Fibroblast of lung (primary cell): ENCODE data around the gene RANBP1. TPM values are rescaled to one million over a fixed set of nuclear protein-coding genes. Genes with fewer than 3 reads are reported as not detected.
A peak's percentile ranks its signal among the peaks of the same experiment; 100 is the strongest.

Experiments
- DNase-seq, 2 donors: peaks; one replicate each; pipeline versions ENCODE4 v3.0.0 to v3.0.0-alpha.2; 2010; ENCODE audit warnings: low read depth in 2 of 2
- H2AFZ ChIP-seq: 2 replicates; pipeline ENCODE4 v1.5.1; 2012; ENCODE audit warnings: low read length, control low read depth, inconsistent platforms
- H3K27ac ChIP-seq: 2 replicates; pipeline ENCODE4 v1.5.1; 2011; ENCODE audit warnings: low read length, control low read depth; ENCODE audit not compliant: insufficient read depth
- H3K27me3 ChIP-seq: 2 replicates; pipeline ENCODE4 v1.5.1; 2011; ENCODE audit warnings: mild to moderate bottlenecking, low read length; ENCODE audit not compliant: control insufficient read depth, insufficient read depth
- H3K36me3 ChIP-seq: 2 replicates; pipeline ENCODE4 v1.5.1; 2011; ENCODE audit warnings: low read length; ENCODE audit not compliant: control insufficient read depth, insufficient read depth
- H3K4me1 ChIP-seq: 2 replicates; pipeline ENCODE4 v1.5.1; 2011; ENCODE audit warnings: low read length; ENCODE audit not compliant: control insufficient read depth, insufficient read depth; ENCODE audit errors: extremely low read depth
- H3K4me2 ChIP-seq: 2 replicates; pipeline ENCODE4 v1.5.1; 2011; ENCODE audit warnings: low read length, control low read depth; ENCODE audit not compliant: insufficient read depth; ENCODE audit errors: extremely low read depth
- H3K4me3 ChIP-seq, 4 experiments: fragments of 200-600 bp in 1 of 4; sonication (generic) in 1 of 4; replicated peaks in 1 of 4; 2 replicates each; pipeline ENCODE4 v1.5.1; 2011 to 2016; ENCODE audit warnings: low read length in 4 of 4, low read depth in 3 of 4, mild to moderate bottlenecking in 3 of 4, control low read depth in 2 of 4, inconsistent platforms in 1 of 4, mixed read lengths in 1 of 4; ENCODE audit not compliant: insufficient read depth in 1 of 4; ENCODE audit errors: control extremely low read depth in 1 of 4
- H3K79me2 ChIP-seq: 2 replicates; pipeline ENCODE4 v1.5.1; 2012; ENCODE audit warnings: mild to moderate bottlenecking, low read length, inconsistent platforms; ENCODE audit not compliant: control insufficient read depth, insufficient read depth
- H3K9ac ChIP-seq: 2 replicates; pipeline ENCODE4 v1.5.1; 2011; ENCODE audit warnings: mild to moderate bottlenecking, low read length, control low read depth; ENCODE audit not compliant: insufficient read depth
- H3K9me3 ChIP-seq: 2 replicates; pipeline ENCODE4 v1.5.1; 2012; ENCODE audit warnings: low read depth, low read length; ENCODE audit not compliant: control insufficient read depth, insufficient read depth
- H4K20me1 ChIP-seq: 2 replicates; pipeline ENCODE4 v1.5.1; 2011; ENCODE audit warnings: low read length; ENCODE audit not compliant: control insufficient read depth, insufficient read depth; ENCODE audit errors: extremely low read depth
- EZH2 ChIP-seq: IDR thresholded peaks from 2 replicates; pipeline ENCODE4 v1.5.1; 2012; ENCODE audit warnings: low read length, control low read depth, mild to moderate bottlenecking; ENCODE audit errors: missing control alignments
- polyA plus RNA-seq, 2 donors: library from polyadenylated mRNA; depleted of rRNA in 1 of 2; stranded (reverse) in 1 of 2; unstranded in 1 of 2; fragments of >200 nt; gene quantifications; 2 replicates each; pipeline ENCODE4 v1.2.1, GENCODE V29; 2011 to 2012; ENCODE audit warnings: missing spikeins in 1 of 2
- total RNA-seq: library from RNA; depleted of rRNA; stranded (reverse); fragments of >200 nt; gene quantifications from 2 replicates; pipeline ENCODE4 v1.2.1, GENCODE V29; 2014
- TF ChIP-seq, protein P1 (sequence below), 2 donors: IDR thresholded peaks in 1 of 2; conservative IDR thresholded peaks in 1 of 2; 1 replicate in 1 of 2; 2 replicates in 1 of 2; pipeline ENCODE4 v1.5.1; 2011 to 2012; ENCODE audit warnings: low read length in 2 of 2, control low read depth in 1 of 2, inconsistent platforms in 1 of 2, low read depth in 1 of 2, mild to moderate bottlenecking in 1 of 2

Gene RANBP1
- total and polyA plus RNA-seq, 2 donors (not counting 1 experiment from before 2014, with no cell fraction given), result 88.5 to 178 TPM

- Histone ChIP-seq H3K36me3 (peaks cover 40% of the 10 kb centered on the region), H2AFZ (no peak overlapping the region), H3K9me3 (no peaks in the 10 kb centered on the region), H3K27ac (peak overlapping the region; percentile 50), H4K20me1 (no peaks in the 10 kb centered on the region), H3K4me2 (peak overlapping the region; percentile 94), H3K79me2 (peaks cover 74% of the 10 kb centered on the region), H3K4me1 (peaks cover 9% of the 10 kb centered on the region), H3K9ac (peak overlapping the region; percentile 73), H3K4me3 (peak overlapping the region; percentile 65 to 94 (median 78)), H3K27me3 (no peaks in the 10 kb centered on the region)
- TF ChIP-seq, protein P1, sequence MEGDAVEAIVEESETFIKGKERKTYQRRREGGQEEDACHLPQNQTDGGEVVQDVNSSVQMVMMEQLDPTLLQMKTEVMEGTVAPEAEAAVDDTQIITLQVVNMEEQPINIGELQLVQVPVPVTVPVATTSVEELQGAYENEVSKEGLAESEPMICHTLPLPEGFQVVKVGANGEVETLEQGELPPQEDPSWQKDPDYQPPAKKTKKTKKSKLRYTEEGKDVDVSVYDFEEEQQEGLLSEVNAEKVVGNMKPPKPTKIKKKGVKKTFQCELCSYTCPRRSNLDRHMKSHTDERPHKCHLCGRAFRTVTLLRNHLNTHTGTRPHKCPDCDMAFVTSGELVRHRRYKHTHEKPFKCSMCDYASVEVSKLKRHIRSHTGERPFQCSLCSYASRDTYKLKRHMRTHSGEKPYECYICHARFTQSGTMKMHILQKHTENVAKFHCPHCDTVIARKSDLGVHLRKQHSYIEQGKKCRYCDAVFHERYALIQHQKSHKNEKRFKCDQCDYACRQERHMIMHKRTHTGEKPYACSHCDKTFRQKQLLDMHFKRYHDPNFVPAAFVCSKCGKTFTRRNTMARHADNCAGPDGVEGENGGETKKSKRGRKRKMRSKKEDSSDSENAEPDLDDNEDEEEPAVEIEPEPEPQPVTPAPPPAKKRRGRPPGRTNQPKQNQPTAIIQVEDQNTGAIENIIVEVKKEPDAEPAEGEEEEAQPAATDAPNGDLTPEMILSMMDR (conservative IDR thresholded peaks at IDR 0.05 in 1 of 2, IDR thresholded peaks at IDR 0.05 in 1 of 2; ENCODE audit: low read depth in 1 of 2, low read length in 2 of 2), result no peak
- TF ChIP-seq EZH2, result no peak
- DNase-seq, result peak; percentile 8 to 51
These were observed 1.9 kb downstream of the RANBP1 start for GRCh38 chr22:20117633-20118299.

DNA sequence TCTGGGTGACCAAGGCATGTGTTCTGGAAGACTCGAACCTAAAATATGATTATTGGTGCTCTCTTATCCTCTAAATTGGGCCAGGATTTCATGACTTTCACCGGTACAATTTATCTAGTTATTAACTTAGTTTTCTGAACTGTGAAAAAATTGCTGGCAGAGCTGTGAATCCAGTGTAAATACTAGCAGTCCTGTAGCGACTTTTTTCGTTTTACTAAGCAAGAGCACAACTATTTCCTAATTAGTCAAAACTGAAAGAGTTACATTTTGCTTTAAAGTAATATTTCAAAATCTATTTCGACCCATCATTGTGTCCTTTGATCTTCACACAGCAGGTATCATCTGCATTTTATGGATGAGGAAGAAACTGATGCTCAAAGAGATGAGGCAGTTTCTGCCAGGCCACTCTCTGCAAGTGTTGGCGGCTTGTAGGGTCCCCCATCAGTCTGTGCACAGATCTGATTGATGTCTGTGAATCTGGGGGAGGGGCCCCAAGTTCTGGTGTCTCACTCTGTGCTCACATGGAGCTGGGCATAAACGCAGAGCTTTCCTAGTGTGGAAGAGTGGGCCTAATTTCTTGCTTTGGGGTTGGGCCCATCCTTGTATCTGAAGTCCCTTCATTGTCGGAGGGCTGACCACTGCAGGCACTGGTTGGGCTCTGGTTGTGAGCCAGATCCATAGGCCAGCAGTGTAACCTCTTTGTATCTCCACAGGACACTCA is 2.6 kb downstream of the RANBP1 start:
- peak overlapping the region; percentile 65 to 94 (median 78) for H3K4me3 ChIP-seq
- no peak for DNase-seq

DNA sequence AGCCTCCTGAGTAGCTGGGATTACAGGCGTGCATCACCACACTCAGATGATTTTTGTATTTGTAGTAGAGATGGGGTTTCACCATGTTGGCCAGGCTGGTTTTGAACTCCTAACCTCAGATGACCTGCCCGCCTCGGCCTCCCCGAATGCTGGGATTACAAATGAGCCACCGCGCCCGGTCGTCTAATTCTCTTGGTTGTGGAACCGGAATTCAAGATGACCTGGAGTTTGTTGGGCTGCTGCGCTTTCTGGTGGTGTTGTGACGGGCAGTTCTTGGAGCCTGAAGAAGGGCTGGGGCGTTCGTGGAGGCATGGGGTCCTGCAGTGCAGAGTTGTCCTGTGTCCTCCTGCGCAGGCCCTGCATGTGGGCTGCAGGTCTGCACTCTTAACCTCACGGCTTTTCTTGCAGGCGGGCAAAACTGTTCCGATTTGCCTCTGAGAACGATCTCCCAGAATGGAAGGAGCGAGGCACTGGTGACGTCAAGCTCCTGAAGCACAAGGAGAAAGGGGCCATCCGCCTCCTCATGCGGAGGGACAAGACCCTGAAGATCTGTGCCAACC is 6.0 kb downstream of the RANBP1 start:
- TF ChIP-seq, protein P1 (conservative IDR thresholded peaks at IDR 0.05 in 1 of 2, IDR thresholded peaks at IDR 0.05 in 1 of 2; ENCODE audit: low read depth in 1 of 2, low read length in 2 of 2), result no peak
- TF ChIP-seq EZH2, result no peak
- Histone ChIP-seq H3K27me3 (no peaks in the 10 kb centered on the region), H4K20me1 (no peaks in the 10 kb centered on the region), H3K27ac (no peak overlapping the region), H3K4me1 (peaks cover 6% of the 10 kb centered on the region), H3K4me3 (no peak overlapping the region), H3K79me2 (peaks cover 59% of the 10 kb centered on the region), H3K4me2 (no peak overlapping the region), H2AFZ (no peak overlapping the region), H3K9me3 (no peaks in the 10 kb centered on the region), H3K9ac (no peak overlapping the region), H3K36me3 (peaks cover 31% of the 10 kb centered on the region)
- no peak for DNase-seq

More for the DNA sequence above, 2.6 kb downstream of the RANBP1 start:
- Histone ChIP-seq H3K4me1 (peaks cover 9% of the 10 kb centered on the region), H3K36me3 (peaks cover 38% of the 10 kb centered on the region), H3K4me2 (peak overlapping the region; percentile 94), H4K20me1 (no peaks in the 10 kb centered on the region), H3K27ac (peak overlapping the region; percentile 50), H3K9ac (peak overlapping the region; percentile 73), H3K27me3 (no peaks in the 10 kb centered on the region), H3K9me3 (no peaks in the 10 kb centered on the region), H2AFZ (no peak overlapping the region), H3K79me2 (peaks cover 76% of the 10 kb centered on the region)
- TF ChIP-seq, protein P1 (conservative IDR thresholded peaks at IDR 0.05 in 1 of 2, IDR thresholded peaks at IDR 0.05 in 1 of 2; ENCODE audit: low read depth in 1 of 2, low read length in 2 of 2), result no peak
- no peak for TF ChIP-seq EZH2
